ENCODE data around the gene PLSCR2.
"Not testable (repeated sequence)": the region's sequence is repeated elsewhere in the genome, so short reads cannot be mapped to it uniquely, and the experiment has no call there.

The PLSCR2 gene

GRCh38 chr3:146446026-146446425 lies 23.3 kb downstream of the PLSCR2 start:
- Histone ChIP-seq H3K27ac (ENCODE audit: extremely low read depth, low read depth, low read length) (no peak overlapping the region), H3K36me3 (ENCODE audit: control insufficient read depth in 2 of 2, insufficient read depth in 1 of 2, low read length in 2 of 2) (no peaks in the 10 kb centered on the region), H3K9me3 (ENCODE audit: control insufficient read depth, insufficient read depth, low read depth, low read length) (no peaks in the 10 kb centered on the region), H3K4me3 (ENCODE audit: low read depth, low read length) (no peak overlapping the region), H3K4me1 (ENCODE audit: control insufficient read depth, insufficient read depth, low read length) (no peaks in the 10 kb centered on the region)
- ChIA-PET CTCF (interaction anchor here (0.6 kb wide), 1 partner anchor 13 kb away, joined by 4 read pairs; no protein-coding TSS in a partner anchor), POLR2A (no interaction called here)
- TF ChIP-seq BCL11B (tag by site-specific recombination; IDR thresholded peaks at IDR 0.05; ENCODE audit: low read depth) (no peak), ZNF610 (tag by site-specific recombination; IDR thresholded peaks at IDR 0.05; ENCODE audit: borderline replicate concordance) (no peak), KLF7 (tag by site-specific recombination; IDR thresholded peaks at IDR 0.05; ENCODE audit: borderline replicate concordance) (no peak), ZNF10 (tag by site-specific recombination; IDR thresholded peaks at IDR 0.05) (no peak), ZNF529 (tag by site-specific recombination; IDR thresholded peaks at IDR 0.05; ENCODE audit: insufficient replicate concordance) (no peak), GLI2 (tag by site-specific recombination; IDR thresholded peaks at IDR 0.05; ENCODE audit: borderline replicate concordance, low read depth) (no peak), ZNF239 (tag by site-specific recombination; IDR thresholded peaks at IDR 0.05) (no peak), ZBTB17 (tag by site-specific recombination; IDR thresholded peaks at IDR 0.05) (no peak), ZNF366 (tag by site-specific recombination; conservative IDR thresholded peaks at IDR 0.05) (no peak), ZNF248 (tag by site-specific recombination; IDR thresholded peaks at IDR 0.05) (no peak), ZNF639 (tag by site-specific recombination; IDR thresholded peaks at IDR 0.05) (no peak), TRIM28 (IDR thresholded peaks at IDR 0.05; ENCODE audit: borderline replicate concordance, low read length) (no peak), GFI1B (tag by site-specific recombination; IDR thresholded peaks at IDR 0.05) (no peak)
- TF ChIP-seq, protein P1, sequence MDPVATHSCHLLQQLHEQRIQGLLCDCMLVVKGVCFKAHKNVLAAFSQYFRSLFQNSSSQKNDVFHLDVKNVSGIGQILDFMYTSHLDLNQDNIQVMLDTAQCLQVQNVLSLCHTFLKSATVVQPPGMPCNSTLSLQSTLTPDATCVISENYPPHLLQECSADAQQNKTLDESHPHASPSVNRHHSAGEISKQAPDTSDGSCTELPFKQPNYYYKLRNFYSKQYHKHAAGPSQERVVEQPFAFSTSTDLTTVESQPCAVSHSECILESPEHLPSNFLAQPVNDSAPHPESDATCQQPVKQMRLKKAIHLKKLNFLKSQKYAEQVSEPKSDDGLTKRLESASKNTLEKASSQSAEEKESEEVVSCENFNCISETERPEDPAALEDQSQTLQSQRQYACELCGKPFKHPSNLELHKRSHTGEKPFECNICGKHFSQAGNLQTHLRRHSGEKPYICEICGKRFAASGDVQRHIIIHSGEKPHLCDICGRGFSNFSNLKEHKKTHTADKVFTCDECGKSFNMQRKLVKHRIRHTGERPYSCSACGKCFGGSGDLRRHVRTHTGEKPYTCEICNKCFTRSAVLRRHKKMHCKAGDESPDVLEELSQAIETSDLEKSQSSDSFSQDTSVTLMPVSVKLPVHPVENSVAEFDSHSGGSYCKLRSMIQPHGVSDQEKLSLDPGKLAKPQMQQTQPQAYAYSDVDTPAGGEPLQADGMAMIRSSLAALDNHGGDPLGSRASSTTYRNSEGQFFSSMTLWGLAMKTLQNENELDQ (tag by site-specific recombination; IDR thresholded peaks at IDR 0.05; ENCODE audit: low read depth): no peak

DNA sequence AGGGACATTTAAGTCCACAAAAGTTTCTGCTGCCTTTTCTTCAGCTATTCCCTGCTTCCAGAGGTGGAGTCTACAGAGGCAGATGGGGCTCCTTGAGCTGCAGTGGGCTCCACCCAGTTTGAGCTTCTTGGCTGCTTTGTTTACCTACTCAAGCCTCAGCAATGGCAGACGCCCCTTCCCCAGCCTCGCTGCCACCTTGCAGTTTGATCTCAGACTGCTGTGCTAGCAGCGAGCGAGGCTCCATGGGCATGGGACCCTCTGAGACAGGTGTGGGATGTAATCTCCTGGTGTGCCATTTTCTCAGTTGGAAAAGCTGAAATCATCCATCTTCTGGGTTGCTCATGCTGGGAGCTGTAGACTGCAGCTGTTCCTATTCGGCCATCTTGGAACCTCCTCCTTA lies 29.1 kb downstream of the PLSCR2 start:
- H3K4me3 ChIP-seq (ENCODE audit: low read depth, low read length); CTCF ChIA-PET; POLR2A ChIA-PET; H3K27ac ChIP-seq (ENCODE audit: extremely low read depth, low read depth, low read length); H3K9me3 ChIP-seq (ENCODE audit: control insufficient read depth, insufficient read depth, low read depth, low read length); H3K4me1 ChIP-seq (ENCODE audit: control insufficient read depth, insufficient read depth, low read length); H3K36me3 ChIP-seq (ENCODE audit: control insufficient read depth in 2 of 2, insufficient read depth in 1 of 2, low read length in 2 of 2): not testable (repeated sequence)

GRCh38 chr3:146432066-146432465 lies 37.3 kb downstream of the PLSCR2 start:
- no peaks in the 10 kb centered on the region for H3K4me1 ChIP-seq (ENCODE audit: control insufficient read depth, insufficient read depth, low read length)
- no peak for TF ChIP-seq SP3 (tag by site-specific recombination; IDR thresholded peaks at IDR 0.05)
- TF ChIP-seq KLF1 (tag by site-specific recombination; IDR thresholded peaks at IDR 0.05): no peak
- no peak for TF ChIP-seq TCF7L2 (IDR thresholded peaks at IDR 0.05; ENCODE audit: borderline replicate concordance, low read depth, low read length)
- TF ChIP-seq ZNF157 (tag by site-specific recombination; IDR thresholded peaks at IDR 0.05): no peak
- TF ChIP-seq ZNF623 (tag by site-specific recombination; IDR thresholded peaks at IDR 0.05): no peak
- no peaks in the 10 kb centered on the region for H3K9me3 ChIP-seq (ENCODE audit: control insufficient read depth, insufficient read depth, low read depth, low read length)
- H3K27ac ChIP-seq (ENCODE audit: extremely low read depth, low read depth, low read length): no peak overlapping the region
- CTCF ChIA-PET: no interaction called here
- POLR2A ChIA-PET: no interaction called here
- H3K36me3 ChIP-seq (ENCODE audit: control insufficient read depth in 2 of 2, insufficient read depth in 1 of 2, low read length in 2 of 2): no peaks in the 10 kb centered on the region
- H3K4me3 ChIP-seq (ENCODE audit: low read depth, low read length): no peak overlapping the region
